PC-9 (cell line): ENCODE results near the gene GDE1.

Experiments
- CTCF ChIP-seq: fragments of 200-600 bp; sonication (generic); conservative IDR thresholded peaks from 2 replicates; pipeline ENCODE4 v1.6.1; 2017; ENCODE audit warnings: mixed run types, antibody characterized with exemption, mild to moderate bottlenecking, moderate library complexity
- EZH2 ChIP-seq: fragments of 200-600 bp; sonication (generic); IDR thresholded peaks from 2 replicates; pipeline ENCODE4 v1.8.0; 2017; ENCODE audit warnings: antibody characterized with exemption, low read depth

GRCh38 chr16:19567560-19567959, 45.7 kb upstream of the GDE1 start:
- TF ChIP-seq EZH2 (no peak), CTCF (no peak)
